HCT116 (cell line): ENCODE data around the gene DOCK10.

Experiments used
- ATF3 ChIP-seq: IDR thresholded peaks from 2 replicates; pipeline ENCODE4 v1.6.1; 2012
- EGR1 ChIP-seq: IDR thresholded peaks from 2 replicates; pipeline ENCODE4 v1.6.1; 2012; ENCODE audit warnings: low read depth
- EZH2 ChIP-seq: fragments of 200-600 bp; sonication (generic); IDR thresholded peaks from 2 replicates; pipeline ENCODE4 v1.6.1; 2017; ENCODE audit warnings: antibody characterized with exemption, mixed run types
- EZH2phosphoT487 ChIP-seq: fragments of 200-600 bp; IDR thresholded peaks from 2 replicates; pipeline ENCODE4 v1.6.1; 2018; ENCODE audit warnings: antibody characterized with exemption, borderline replicate concordance
- POLR2A ChIP-seq: IDR thresholded peaks from 2 replicates; pipeline ENCODE4 v1.7.0; 2011; ENCODE audit warnings: borderline replicate concordance; ENCODE audit not compliant: insufficient read depth, insufficient read length; ENCODE audit errors: extremely low read depth
- POLR2AphosphoS5 ChIP-seq: IDR thresholded peaks from 2 replicates; pipeline ENCODE4 v1.6.1; 2011; ENCODE audit warnings: mild to moderate bottlenecking, low read depth, low read length, moderate library complexity
- RAD21 ChIP-seq: IDR thresholded peaks from 2 replicates; pipeline ENCODE4 v1.6.1; 2012; ENCODE audit warnings: low read depth, mild to moderate bottlenecking
- TCF7L2 ChIP-seq: IDR thresholded peaks from 2 replicates; pipeline ENCODE4 v1.7.0; 2011; ENCODE audit warnings: borderline replicate concordance, inconsistent platforms; ENCODE audit not compliant: insufficient read depth, insufficient read length; ENCODE audit errors: extremely low read depth
- ZBTB33 ChIP-seq: IDR thresholded peaks from 2 replicates; pipeline ENCODE4 v1.6.1; 2011; ENCODE audit warnings: mild to moderate bottlenecking, low read length, moderate library complexity; ENCODE audit not compliant: insufficient replicate concordance; ENCODE audit errors: extremely low read depth
- TF ChIP-seq, protein P1 (sequence below), 3 experiments: fragments of 200-600 bp in 1 of 3; sonication (generic) in 1 of 3; IDR thresholded peaks in 2 of 3; conservative IDR thresholded peaks in 1 of 3; 2 replicates each; pipeline ENCODE4 v1.5.1; 2012 to 2017; ENCODE audit warnings: low read depth in 2 of 3, low read length in 2 of 3, antibody characterized with exemption in 1 of 3, borderline replicate concordance in 1 of 3, control low read depth in 1 of 3, mild to moderate bottlenecking in 1 of 3, mixed read lengths in 1 of 3, mixed run types in 1 of 3, moderate library complexity in 1 of 3; ENCODE audit not compliant: insufficient read depth in 1 of 3

GRCh38 chr2:224757934-224758548, 284.2 kb downstream of the DOCK10 start:
- TF ChIP-seq EZH2, result no peak
- TF ChIP-seq POLR2A, result no peak
- TF ChIP-seq, protein P1, sequence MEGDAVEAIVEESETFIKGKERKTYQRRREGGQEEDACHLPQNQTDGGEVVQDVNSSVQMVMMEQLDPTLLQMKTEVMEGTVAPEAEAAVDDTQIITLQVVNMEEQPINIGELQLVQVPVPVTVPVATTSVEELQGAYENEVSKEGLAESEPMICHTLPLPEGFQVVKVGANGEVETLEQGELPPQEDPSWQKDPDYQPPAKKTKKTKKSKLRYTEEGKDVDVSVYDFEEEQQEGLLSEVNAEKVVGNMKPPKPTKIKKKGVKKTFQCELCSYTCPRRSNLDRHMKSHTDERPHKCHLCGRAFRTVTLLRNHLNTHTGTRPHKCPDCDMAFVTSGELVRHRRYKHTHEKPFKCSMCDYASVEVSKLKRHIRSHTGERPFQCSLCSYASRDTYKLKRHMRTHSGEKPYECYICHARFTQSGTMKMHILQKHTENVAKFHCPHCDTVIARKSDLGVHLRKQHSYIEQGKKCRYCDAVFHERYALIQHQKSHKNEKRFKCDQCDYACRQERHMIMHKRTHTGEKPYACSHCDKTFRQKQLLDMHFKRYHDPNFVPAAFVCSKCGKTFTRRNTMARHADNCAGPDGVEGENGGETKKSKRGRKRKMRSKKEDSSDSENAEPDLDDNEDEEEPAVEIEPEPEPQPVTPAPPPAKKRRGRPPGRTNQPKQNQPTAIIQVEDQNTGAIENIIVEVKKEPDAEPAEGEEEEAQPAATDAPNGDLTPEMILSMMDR (IDR thresholded peaks at IDR 0.05 in 2 of 3, conservative IDR thresholded peaks at IDR 0.05 in 1 of 3; ENCODE audit: borderline replicate concordance in 1 of 3, insufficient read depth in 1 of 3, low read depth in 2 of 3, low read length in 2 of 3), result no peak
- TF ChIP-seq EZH2phosphoT487, result no peak
- TF ChIP-seq ZBTB33, result no peak
- no peak for TF ChIP-seq RAD21
- TF ChIP-seq EGR1, result no peak
- TF ChIP-seq TCF7L2, result no peak
- no peak for TF ChIP-seq POLR2AphosphoS5
- no peak for TF ChIP-seq ATF3
